Thyroid gland (tissue), 4 donors: ENCODE results near the gene KIF16B.

Experiments
- POLR2A ChIP-seq, 2 donors: fragments of 450-650 bp; IDR thresholded peaks; one replicate each; pipeline ENCODE4 v1.6.1; 2017; ENCODE audit warnings: antibody characterized with exemption in 2 of 2, mild to moderate bottlenecking in 2 of 2, moderate library complexity in 1 of 2
- TF ChIP-seq, protein P1 (sequence below), 6 experiments: fragments of 200-600 bp in 3 of 6; fragments of 450-650 bp in 3 of 6; sonication (generic) in 3 of 6; IDR thresholded peaks; one replicate each; pipeline ENCODE4 v1.5.1; 2016 to 2019; ENCODE audit warnings: antibody characterized with exemption in 6 of 6, mild to moderate bottlenecking in 2 of 6, inconsistent platforms in 1 of 6, moderate library complexity in 1 of 6

DNA sequence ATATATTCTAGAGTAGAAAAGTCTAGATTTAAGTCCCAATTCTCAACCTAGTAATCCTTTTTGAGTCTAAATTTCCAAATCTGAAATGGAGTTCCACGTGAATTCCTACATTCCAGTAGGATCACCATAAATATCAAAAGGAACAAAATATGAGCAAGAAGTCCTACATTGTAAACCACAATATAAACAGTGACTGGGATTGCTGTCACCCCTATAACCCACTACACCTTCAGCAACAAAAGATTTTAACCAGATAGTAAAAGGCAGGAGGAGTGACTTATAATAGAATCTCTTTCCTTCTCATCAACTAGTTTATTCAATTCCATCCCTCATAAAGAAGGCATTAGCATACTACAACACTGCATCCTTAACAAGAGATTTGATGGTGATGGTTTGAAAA lies 210.6 kb downstream of the KIF16B start:
- TF ChIP-seq, protein P1, sequence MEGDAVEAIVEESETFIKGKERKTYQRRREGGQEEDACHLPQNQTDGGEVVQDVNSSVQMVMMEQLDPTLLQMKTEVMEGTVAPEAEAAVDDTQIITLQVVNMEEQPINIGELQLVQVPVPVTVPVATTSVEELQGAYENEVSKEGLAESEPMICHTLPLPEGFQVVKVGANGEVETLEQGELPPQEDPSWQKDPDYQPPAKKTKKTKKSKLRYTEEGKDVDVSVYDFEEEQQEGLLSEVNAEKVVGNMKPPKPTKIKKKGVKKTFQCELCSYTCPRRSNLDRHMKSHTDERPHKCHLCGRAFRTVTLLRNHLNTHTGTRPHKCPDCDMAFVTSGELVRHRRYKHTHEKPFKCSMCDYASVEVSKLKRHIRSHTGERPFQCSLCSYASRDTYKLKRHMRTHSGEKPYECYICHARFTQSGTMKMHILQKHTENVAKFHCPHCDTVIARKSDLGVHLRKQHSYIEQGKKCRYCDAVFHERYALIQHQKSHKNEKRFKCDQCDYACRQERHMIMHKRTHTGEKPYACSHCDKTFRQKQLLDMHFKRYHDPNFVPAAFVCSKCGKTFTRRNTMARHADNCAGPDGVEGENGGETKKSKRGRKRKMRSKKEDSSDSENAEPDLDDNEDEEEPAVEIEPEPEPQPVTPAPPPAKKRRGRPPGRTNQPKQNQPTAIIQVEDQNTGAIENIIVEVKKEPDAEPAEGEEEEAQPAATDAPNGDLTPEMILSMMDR (IDR thresholded peaks at IDR 0.05), result no peak
- no peak for TF ChIP-seq POLR2A (IDR thresholded peaks at IDR 0.05)
